ENCODE measurements around the gene ZNF579. TPM values are rescaled to one million over a fixed set of nuclear protein-coding genes. Genes with fewer than 3 reads are reported as not detected.
"Not testable (repeated sequence)": the region's sequence is repeated elsewhere in the genome, so short reads cannot be mapped to it uniquely, and the experiment has no call there.

ZNF579 gene
- total RNA-seq, 1 donor from 2014 or later: 4.5 TPM

DNA sequence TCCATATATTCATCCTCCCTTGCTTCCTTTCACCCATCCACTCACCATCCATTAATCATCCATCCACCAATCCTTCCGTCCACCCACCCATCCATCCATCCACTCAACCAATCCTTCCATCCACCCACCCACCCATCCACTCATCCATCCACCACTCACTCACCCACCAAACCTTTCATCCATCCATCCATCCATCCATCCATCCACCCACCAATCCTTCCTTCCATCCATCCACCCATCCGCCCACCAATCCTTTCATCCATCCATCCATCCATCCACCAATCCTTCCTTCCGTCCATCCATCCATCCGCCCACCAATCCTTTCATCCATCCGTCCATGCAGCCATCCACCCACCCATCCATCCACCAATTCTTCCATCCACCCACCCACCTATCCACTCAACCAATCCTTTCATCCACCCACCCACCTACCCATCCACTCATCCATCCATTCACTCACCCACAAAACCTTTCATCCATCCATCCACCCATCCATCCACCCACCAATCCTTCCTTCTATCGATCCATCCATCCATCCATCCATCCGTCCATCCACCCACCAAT lies 38.3 kb downstream of the ZNF579 start:
- DNase-seq (ENCODE audit: low spot score): no peak
- ATAC-seq: no peak

DNA sequence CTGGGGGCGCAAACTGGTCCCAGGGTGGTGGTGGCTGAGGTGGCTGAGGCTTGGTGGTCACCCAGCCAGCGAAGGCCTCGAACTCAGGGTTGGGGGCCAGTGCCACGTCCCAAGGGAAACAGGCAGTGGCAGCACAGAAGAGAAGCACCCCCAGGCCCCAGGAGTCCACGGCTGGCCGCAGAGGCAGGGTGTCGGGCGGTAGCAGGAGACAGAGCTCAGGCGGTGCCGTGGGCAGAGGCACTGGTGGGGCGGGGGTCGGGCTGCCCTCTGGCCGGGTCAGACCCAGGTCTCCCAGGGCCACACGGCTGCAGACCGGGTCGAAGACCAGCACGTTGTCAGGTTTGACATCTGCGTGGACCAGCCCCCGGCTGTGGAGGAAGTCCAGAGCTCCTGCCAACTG lies 39.6 kb downstream of the ZNF579 start:
- no peak for ATAC-seq
- DNase-seq (ENCODE audit: low spot score): no peak

DNA sequence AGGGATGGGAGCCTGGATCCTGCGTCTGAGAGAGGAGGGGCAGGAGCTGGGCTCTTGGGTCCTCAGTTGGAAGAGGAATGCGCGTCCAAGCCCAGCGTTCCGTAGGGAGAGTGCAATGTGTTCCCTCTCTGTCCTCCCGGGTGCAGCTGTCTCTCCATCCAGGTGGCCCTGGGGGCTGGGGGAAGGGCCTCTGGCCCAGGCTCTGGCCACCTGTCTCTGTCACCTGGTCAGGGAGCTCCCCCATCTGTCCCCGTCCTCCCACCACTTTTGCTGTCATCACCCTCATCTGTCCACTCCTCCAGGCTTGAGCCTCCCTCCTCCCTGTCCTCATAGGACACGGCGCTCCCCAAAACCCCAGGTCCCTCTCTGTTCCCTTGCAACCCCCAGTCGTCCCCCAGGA lies 40.0 kb downstream of the ZNF579 start:
- DNase-seq (ENCODE audit: low spot score): no peak
- ATAC-seq: no peak

DNA sequence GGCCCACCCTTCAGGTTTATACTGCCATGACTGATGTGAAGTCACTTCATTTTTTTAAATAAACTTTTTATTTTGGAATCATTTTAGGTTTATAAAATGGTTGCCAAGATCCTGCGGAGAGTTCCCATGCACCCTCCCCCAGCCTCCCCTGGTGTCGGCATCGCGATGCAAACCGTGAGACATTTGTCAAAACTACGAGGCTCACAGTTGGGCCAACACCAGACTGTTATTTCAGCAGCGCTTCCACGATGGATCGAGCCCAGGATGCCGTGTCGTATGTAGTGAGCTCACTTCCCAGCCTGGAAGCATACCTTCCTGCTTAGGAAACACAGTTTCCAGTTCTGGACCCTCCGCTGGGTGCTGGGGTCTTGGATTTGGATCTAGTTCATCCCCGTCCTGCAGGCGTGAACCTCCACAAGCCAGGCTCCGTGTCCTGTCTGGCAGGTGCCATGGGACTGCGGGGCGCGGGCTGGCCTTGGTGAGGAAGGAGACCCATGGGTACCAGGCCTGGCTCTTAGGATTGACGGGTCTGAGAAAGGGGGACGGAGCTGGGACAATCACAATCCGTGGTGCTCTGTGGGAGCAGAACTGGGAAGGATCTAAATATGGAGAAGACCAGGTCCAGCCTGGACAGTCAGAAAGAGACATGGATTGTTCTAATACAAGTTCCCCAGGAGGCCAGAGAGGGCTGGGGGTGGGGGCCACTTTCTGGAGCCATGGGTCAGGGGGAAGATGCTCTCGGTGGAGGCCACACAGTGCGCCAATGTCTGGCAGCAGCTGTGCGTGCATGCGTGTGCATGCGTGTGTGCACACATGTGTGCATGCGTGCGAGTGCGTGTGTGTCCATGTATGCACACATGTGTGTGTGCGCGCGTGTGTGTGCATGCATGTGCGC lies 41.3 kb downstream of the ZNF579 start:
- ATAC-seq (no peak), DNase-seq (ENCODE audit: low spot score) (no peak)

DNA sequence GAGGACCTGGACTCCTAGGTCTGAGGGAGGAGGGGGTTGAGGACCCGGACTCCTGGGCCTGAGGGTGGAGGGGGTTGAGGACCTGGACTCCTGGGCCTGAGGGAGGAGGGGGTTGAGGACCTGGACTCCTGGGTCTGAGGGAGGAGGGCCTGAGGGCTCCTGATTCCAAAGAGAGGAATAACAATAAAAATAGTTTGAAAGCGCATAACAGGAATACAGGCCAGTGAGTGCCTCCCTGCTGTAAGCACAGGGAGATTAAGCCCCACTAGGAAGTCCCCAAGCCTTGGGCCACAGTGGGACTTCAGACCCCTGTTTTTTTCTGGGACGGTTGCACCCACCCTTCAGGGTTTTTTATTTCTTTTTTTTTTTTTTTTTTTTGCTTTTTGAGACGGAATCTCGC lies 42.5 kb downstream of the ZNF579 start:
- DNase-seq (ENCODE audit: low spot score) (no peak), ATAC-seq (no peak)

DNA sequence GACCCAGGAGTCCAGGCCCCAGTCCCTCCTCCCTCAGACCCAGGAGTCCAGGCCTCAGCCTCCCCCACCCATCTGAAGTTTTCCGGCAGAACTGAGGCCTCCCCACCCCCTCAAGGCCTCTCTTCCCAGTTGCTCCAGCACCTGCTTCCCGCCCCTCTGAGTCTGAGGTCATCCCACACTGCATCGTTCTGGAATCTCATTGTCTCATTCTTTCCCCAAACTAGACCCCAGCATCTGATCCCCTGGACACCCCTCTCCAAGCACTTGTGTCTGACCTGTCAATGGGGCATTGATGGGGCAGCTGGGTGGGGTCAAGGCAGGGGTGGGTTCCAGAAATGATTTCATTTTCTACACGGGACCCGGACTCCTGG lies 42.9 kb downstream of the ZNF579 start:
- DNase-seq (ENCODE audit: low spot score): no peak
- no peak for ATAC-seq

DNA sequence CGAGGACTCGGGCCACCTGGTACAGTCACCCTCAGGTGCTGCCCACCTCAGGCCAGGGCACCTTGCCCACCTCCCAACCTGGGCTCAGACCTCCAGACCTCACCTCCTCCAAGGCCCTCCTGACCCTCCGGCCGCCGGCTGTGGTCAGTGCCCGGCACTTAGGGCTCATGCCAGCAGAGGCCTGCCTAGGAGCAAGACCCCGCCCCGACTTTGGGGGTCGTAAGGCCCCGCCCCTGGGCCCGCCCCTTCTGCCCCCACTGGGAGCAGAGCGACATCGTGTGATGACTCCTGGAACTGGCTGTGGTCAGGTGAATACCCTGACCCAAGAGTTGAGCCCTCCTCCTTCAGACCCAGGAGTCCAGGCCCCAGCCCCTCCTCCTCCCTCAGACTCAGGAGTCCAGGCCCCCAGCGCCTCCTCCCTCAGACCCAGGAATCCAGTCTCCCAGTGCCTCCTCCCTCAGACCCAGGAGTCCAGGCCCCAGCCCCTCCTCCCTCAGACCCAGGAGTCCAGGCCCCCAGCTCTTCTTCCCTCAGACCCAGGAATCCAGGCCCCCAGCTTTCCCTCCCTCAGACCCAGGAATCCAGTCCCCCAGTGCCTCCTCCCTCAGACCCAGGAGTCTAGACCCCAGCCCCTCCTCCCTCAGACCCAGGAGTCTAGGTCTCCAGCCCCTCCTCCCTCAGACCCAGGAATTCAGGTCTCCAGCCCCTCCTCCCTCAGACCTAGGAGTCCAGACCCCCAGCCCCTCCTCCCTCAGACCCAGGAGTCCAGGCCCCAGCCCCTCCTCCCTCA lies 43.5 kb downstream of the ZNF579 start, which contains the start of gene SBK2:
SBK2 (minus strand) TSS at position 183 of the 790 bp plus-strand sequence. CDS start 839 bp downstream, outside the sequence.
- DNase-seq (ENCODE audit: low spot score) (no peak), ATAC-seq (no peak)

DNA sequence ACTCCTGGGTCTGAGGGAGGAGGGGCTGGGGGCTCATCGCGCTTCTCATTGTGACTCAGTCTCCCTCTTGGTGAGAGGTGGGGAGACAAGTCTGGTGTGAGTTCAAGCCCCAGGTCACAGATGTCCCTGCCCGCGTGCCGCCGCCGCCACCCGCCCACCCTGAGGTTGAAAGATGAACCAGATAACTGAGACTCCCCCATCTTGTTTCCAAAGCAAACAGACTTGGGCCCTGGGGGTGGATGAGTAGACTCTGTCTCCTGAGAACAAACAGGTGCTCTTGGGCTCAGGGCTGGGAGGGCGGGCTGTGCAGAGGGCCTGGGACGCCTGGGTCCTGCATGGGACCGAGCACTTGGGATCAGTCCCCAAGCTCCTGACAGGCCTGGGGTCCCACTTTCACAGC lies 44.3 kb downstream of the ZNF579 start:
- ATAC-seq (no peak), DNase-seq (ENCODE audit: low spot score) (no peak)

DNA sequence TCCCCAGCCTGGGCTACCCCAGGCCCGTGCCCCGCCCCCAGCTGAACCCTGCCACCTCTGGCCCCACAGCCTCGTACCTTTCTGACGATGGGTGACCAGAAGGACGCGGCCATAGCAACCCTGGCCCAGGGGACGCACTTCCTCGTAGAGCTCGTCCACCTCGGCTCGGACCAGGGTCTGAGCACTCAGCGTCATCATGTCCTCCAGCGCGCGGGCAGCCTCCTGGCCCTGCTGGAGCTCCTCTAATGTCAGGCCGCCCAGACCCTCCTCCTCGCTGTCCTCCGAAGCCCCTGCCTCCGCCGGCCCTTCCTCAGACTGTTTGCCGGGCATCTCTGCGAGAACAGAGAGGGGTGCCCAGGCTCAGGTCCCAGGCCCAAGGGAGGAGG lies 44.7 kb downstream of the ZNF579 start:
- DNase-seq (ENCODE audit: low spot score) (no peak), ATAC-seq (no peak)

DNA sequence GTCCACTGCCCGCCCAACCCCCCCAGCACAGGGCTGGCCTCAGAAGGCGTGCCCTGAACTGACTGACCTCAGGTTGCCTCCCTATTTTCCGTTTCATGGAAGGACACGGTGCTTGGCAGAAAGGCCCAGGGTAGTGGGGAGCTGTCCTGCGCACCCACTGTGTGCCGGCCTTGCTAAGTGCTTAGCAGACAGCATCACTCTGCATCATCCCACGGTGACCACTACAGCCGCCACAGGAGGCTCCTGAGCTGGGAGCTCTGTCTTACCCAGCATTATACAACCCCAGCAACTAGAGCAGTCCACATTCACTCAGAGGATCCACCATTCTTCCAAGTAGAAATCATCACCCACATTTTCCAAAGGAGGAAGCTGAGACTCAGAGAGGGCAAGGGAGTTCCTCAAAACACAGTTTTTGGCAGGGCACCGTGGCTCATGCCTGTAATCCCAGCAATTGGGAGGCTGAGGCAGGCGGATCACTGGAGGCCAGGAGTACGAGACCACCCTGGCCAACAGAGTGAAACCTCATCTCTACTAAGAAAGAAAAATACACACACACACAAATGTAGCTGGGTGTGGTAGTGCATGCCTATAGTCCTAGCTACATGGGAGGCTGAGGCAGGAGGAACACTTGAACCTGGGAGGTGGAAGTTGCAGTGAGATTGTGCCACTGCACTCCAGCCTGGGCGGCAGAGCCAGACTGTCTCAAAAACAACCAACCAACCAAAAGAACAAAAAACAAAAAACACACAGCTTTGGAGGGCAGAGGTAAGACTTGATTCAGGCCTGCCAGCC lies 45.3 kb downstream of the ZNF579 start:
- DNase-seq (ENCODE audit: low spot score) (no peak), ATAC-seq (no peak)

DNA sequence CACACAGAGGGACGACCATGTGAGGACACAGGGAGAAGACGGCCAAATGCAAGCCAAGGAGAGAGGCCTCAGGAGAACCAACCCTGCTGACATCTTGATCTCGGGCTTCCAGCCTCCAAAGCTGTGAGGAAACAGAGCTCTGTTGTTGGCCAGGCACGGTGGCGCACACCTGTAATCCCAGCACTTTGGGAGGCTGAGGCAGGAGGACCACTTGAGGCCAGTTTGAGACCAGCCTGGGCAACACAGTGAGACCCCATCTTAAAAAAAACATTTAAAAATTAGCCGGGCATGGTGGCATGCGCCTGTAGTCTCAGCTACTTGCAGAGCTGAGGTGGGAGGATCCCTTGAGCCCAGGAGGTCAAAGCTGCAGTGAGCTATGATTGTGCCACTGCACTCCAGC lies 46.4 kb downstream of the ZNF579 start:
- not testable (repeated sequence) for ATAC-seq; DNase-seq (ENCODE audit: low spot score)

DNA sequence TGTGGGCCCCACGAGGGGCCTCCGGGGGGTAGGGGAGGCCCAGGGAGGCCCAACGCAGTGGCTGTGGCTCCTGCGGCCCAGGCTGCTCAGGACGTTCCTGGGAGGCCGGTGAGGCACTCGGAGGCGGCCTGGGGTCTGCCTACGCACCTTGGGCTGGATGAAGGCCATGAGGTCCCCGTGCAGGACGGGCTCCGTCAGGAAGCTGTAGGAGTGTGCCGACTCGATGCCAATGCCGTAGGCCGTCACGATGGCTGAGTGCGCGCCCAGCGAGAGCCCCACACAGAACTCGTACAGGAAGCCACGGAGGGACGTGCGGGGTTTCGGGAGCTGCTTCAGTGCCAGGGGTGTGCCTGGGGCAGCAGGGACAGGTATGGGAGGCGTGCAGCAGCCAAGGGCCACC lies 49.7 kb downstream of the ZNF579 start:
- DNase-seq (ENCODE audit: low spot score): no peak
- no peak for ATAC-seq

DNA sequence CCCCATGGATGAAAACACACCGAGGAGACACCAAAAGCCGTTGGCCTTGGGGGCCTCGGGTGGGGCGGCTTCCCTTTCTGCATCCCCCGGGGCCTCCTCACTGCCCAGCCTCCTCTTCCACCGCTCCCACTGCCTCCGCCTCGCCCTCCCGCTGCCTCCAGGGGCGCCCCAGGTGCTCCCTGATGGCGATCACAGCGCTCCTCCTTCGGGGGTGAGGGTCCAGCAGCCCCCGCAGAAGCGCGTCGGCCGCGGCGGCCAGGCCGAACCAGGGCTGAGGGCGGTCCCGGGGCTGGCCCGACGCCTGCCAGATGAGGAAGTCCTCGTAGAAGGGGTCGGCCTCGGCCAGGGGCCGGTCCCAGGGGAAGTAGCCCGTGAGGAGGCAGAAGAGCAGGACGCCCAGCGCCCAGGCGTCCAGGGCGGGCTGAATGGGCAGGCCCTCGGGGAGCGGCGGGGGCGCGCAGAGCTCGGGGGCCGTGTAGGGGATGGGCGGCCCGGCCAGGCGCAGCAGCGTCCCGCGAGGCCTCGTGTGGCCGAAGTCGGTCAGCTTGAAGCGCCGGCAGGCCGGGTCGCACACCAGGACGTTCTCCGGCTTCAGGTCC lies 50.9 kb downstream of the ZNF579 start:
- no peak for DNase-seq (ENCODE audit: low spot score)
- ATAC-seq: no peak

DNA sequence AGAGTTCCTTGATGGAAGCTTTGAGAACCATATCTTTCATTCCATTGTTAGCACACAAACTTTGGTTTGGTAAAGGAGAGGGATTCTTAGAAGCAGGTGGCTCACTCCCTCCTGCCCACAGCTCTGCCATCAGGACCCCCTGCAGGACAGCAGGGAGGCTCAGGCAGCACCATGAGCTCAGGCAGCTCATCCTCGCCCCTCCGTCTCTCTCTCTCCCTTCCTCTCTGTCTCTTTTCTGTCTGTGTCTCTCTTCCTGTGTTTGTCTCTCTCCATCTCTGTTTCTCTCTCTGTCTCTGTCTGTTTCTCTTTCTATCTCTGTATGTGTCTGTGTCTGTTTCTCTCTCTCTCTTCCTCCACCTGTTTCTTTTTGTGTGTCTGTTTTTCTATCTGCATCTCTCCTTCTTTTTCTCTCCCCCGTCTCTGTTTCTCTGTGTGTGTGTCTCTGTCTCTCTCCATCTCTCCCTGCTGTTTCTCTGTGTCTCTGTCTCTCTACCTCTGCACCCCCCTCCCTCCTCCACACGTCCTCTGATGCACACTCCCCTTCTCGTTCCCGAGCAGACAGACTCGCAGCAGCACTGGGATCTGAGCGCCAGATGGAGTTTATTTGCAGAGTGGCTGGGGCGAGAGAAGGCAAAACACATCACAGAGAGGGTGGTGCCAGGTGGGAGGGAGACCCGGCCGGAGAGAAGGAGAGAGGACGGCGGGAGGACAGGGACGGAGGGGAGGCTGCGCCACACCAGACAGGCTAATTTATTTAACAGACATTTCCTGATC lies 52.4 kb downstream of the ZNF579 start:
- ATAC-seq: no peak
- no peak for DNase-seq (ENCODE audit: low spot score)

DNA sequence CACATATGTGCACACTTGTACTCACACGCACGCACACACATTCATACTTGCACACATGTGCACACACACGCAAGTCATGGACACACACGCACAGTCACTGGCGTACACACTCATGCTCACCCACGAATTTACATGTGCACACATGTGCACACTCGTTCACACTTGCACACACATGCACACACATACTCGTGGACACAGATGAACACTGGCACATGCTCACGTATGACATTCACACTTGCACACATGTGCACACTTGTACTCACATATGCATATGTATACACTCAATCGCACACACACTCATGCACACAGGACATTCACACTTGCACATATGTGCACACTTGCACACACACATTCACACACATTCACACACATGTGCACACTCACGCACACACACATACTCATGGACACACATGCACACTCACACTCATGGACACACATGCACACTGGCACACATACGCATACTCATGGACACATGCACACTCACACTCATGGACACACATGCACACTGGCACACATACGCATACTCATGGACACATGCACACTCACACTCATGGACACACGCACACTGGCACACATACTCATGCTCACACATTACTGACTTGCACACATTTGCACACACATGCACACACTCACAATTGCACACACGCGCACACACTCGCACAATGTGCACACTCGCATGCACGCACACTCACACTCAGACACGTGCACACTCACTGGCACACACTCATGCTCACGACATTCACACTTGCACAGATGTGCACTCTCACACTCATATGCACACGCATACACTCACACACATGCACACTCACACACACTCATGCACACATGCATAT lies 53.2 kb downstream of the ZNF579 start:
- DNase-seq (ENCODE audit: low spot score): no peak
- no peak for ATAC-seq
